COLO829 (cell line): ENCODE results near the gene PKN1.
"Not testable (repeated sequence)": the region's sequence is repeated elsewhere in the genome, so short reads cannot be mapped to it uniquely, and the experiment has no call there.

Experiments used
- DNase-seq: peaks from one replicate; pipeline ENCODE4 v3.0.0; 2012; ENCODE audit warnings: low spot score

Gene PKN1

DNA sequence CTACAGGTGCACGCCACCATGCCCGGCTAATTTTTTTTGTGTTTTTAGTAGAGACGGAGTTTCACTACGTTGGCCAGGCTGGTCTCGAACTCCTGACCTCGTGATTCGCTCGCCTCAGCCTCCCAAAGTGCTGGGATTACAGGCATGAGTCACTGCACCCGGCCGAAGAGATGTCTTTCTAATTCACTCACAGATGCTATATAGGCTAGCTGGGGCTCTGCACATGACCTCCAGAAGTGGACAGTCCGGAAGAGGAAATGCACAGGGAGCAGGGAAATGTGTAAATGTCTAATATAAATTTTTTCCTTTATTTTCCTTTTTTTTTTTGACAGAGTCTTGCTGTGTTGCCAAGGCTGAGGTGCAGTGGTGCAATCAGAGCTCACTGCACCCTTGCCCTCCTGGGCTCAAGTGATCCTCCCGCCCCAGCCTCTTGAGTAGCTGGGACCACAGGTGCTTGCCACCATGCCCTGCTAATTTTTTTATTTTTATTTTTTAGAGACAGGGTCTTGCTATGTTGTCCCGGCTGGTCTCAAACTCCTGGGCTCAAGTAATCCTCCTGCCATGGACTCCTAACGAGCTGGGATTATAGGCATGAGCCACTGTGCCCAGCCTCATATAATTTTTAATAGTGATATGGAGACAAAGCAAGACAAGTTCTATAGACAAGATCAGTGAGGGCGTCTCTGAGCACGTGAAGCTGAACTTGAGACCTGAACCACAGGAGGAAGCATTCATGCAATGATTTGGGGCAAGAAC lies 54.4 kb downstream of the PKN1 start:
- DNase-seq, result no peak

DNA sequence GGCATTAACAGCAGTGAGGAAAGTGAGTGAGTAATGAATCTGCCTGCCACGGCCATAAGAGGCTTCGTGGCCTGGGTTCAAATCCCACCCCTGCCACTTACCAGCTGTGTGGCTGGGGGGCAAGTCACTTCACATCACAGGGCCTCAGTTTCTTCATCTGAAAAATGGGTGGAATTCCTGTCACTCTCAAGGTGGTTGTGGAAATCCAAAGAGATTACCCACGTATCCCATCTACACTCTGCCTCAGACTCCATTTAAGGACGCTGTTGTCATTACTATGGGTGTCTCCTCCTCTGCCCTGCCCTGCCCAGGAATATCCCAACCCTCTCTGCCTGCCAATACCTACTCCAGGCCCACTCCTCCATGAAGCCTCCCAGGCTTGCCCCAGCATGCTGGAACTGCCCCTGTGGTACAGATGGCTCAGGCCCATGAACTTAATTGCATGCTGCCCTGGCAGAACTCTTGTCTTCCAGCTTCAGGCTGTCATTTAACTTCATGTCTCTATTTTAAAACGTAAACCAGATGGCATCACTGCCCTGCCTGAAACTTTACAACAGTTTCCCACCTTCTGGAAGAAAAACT lies 59.7 kb downstream of the PKN1 start:
- no peak for DNase-seq

DNA sequence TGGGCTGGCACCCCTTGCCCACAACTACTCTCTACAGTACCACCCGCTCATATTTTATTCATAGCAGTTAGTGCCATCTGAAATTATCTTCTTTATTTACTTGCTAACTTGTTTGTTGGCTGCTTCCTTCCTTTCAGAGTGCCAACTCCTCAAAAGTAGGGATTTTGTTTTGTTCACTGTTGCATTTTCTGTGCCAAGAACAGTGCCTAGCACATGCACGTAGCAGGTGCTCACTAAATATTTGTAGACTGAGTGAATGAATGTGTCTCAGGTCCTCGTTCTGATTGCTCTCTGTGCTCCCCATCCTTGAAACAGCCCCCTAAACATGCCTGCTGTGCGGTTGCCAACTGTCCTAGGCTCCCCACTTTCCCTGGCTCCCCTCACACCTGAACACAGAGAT lies 61.3 kb downstream of the PKN1 start:
- DNase-seq, result no peak

DNA sequence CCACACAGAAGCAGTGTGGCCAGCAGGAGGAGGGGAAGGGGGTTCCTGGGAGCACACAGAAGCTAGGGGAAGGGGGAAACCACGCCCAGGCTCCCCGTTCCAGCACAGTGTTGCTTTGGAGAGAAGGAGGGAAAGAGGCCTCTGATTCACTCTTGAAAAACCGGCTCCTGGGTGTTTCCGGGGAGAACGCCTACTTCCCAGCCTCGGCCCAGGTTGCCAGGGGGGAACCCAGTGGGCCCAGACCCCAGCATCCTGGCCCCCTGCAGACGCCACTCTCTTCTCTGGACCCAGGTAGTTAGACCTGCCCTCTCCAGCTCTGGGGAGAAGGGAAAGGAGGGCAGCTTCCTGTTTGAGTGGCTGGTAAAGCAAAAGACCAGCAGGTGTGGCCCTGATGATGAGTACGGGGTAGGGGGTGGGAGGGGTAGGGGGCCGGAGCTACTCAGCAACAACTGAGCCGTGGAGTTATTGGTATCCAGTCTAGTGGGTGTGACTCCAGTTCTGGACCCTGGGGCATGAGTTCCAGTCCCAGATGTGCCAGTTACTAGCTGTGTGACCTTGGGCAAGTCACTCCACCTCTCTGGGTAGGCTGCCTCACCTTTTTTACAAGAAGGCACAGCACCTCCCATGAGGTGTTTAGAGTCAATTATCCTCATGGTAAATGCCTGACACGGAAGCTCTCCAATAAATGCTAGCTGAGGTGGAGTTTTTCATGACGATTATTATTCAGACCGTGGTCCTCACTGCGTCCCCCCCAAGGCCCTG lies 62.0 kb downstream of the PKN1 start:
- no peak for DNase-seq

DNA sequence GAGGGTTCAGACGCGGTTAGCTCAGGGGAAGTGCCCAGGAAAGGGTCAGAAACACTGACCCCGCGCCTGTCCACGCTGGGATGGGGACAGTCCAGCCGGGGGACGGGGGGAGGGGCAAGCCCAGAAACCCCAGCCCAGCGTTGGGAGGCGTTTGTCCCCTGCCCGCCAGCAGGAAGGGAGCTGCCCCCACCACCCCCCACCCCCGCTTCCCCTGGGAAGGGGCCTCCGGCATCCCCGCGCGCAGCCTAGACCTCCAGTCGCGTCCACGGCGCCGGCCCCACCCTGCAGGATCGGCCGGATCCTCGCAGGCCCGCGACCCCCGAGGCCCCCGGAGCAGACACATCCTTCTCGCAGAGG lies 62.5 kb downstream of the PKN1 start:
- DNase-seq, result no peak

DNA sequence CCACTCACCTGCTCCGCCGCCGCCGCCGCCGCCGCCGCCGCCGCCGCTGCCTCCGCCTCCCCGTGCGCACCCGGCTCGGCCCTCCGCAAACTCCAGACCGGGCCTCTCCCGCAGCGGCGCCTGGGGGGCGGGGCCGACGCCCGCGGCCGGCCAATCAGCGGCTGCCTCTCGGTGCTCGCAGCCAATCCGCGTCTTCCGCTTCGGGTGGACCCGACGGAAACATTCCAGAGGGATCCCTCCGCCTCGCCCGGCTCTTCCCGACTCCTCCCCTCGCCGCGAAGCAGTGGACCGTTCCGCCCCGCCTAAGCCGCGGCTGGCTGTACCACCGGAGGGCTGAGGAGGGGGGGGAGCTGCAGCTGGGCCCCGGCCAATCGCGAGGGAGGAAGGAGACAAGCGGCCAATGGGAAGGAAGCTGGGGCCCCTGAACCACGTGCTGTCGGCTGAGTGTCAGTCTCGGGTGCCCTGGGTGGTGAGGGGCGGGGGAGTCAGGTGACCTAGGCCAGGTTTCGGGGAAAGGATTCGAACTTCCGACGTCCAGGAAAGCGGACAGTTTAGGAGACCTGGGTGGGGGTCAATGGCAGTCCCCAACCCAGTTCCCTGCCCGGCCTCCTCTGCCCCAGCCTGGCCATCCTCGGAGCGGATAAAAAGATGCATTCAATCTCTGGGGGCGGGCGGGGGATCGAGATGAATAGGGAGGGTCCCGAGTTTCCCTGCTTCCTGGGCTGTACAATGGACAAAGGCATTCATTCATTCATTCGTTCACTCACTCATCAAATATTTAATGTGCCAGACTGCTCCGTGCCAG lies 63.1 kb downstream of the PKN1 start, which contains the start of gene GIPC1:
TSS of gene GIPC1 (minus strand) at position 99 of the 805 bp plus-strand sequence. CDS start 13,151 bp downstream, outside the sequence.
- peak; percentile 99 for DNase-seq

DNA sequence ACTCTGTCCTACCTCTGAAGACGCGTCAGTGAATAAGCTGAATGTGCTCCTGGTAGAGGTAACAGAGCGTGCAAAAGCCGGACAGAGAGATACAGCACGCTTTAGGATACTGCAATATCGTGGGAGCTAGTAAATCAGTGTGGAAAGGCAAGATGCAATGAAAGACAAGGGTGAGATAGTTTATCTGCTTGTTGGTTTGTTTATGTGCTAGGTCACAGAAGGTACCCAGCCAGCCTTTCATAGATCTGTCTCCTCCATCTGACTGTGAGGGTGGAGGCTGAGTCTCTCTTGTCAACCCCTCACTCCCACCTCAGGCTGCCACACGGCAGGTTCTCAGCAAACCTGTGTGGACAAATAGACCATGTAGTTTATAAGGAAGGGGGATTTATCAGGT lies 63.7 kb downstream of the PKN1 start:
- no peak for DNase-seq

DNA sequence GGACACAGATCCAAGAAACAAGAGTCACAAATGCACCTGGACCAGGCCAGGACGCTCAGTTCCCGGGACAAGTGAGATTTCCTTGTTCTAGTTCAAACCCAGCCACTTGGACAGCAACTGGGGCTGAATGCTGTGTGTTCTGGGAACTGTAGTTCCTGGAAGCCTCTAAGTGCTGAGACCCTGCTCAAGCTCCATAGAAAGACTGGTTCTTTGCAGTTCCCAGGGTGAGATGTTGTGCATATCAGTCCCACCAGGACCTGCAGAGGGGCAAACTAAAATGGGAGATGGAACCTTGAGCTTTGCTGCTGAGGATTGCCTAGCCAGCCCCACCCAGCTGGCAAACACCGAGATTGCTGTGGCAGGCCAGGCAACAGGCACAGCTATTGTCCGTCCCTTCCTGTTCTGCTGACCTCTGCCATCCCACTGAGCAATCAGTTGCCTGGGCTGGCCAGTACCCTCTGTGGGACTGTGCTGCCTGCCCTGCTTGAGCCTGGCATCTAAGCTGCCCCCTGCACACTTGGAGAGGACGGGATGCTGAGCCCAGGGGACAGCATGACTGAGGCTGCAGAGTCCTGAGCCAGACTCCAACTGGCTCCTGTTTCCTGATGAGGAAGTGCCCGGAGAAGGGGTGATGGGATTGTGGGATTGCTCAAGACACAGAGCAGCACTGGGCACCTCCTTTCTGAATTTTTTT lies 64.3 kb downstream of the PKN1 start:
- peak; percentile 78 for DNase-seq

DNA sequence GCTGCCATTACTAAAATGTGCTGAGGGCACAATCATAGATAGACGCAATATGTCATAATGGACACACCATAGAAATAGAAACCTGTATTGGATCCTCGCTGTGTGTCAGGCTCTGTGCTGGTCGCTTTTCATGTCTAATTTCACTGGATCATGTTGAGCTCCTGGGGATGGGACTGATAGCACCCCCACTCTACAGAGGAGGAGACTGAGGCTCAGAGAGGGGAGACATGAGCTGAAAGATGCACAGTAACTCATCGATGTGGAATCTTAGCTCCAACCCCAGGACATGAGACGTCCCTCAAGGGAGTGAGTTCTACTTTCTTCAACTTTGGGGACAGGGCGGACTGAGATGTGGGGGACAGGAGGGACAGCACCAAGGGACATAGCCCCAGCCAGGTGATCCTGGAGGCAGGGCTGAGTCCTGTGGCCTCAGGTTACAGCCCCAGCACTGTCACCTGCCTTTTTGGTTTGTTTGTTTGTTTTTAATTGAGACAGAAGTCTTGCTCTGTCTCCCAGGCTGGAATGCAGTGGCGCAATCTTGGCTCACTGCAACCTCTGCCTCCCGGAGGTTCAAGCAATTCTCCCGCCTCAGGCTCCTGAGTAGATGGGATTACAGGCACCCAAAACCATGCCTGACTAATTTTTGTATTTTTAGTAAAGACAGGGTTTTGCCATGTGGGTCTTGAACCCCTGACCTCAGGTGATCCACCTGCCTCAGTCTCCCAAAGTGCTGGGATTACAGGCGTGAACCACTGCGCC lies 69.4 kb downstream of the PKN1 start:
- DNase-seq, result no peak

DNA sequence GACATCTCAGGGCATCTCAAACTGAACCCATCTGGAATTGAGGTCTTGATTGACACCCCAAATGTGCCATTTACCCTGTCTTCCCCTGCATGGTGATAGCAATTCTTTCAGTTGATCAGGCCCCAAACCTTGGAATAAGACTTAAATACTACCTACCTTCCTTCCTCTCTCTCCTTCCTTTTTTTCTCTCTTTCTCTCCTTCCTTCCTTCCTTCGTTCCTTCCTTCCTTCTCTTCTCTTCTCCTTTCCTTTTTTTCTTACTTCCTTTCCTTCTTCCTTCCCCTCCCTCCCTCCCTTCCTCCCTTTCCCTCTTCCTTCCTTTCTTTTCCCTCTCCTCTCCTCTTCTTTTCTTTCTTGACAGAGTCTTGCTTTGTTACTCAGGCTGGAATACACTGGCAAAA lies 70.2 kb downstream of the PKN1 start:
- no peak for DNase-seq

DNA sequence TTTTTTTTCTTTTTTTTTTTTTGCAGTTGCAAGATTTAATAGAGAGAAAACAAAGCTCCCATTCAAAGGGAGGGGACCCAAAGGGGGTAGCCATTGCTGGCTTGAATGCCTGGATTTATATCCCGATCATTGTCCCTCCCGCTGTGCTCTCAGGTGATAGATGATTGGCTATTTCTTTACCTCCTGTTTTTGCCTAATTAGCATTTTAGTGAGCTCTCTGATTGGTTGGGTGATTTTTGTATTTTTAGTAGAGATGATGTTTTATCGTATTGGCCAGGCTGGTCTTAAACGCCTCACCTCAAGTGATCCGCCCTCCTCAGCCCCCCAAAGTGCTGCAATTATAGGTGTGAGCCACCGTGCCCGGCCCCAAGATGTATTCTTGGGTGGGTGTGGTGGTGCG lies 71.5 kb downstream of the PKN1 start:
- DNase-seq, result not testable (repeated sequence)

DNA sequence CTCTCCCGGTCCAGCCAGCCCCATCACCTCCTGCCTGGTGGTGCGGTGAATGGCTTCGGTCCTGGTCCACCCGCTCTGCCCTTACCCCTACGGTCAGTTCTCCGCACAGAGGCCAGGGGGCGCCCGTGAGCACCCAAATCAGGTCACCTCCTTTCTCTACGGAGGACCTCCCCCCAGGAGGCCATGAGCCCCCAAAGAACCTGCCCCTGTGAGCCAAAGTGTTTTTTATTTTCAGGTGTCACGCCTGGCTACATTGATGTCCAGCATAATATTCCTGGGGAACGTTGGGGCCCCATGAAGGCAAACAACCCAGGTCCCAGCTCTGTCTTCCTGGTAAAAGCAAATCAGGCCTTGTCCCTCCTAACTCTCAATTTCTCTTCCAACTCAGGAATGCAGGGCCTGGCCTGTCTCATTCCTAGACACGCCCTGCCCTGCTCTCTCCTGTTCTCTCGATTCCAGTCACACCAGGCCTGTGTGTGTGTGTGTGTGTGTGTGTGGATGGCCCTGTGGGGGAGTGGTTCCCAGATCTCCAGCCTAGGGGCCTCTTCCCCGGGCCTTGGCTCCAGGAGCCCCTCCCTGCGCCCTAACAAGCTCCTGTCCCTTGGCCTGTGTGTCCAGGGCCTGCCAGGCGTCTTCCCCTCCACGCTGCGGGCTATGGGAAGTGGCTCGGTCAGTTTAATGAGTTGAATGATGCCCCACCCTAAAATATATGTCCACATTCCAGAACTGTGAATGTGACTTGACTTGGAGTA lies 72.6 kb downstream of the PKN1 start:
- DNase-seq, result no peak

DNA sequence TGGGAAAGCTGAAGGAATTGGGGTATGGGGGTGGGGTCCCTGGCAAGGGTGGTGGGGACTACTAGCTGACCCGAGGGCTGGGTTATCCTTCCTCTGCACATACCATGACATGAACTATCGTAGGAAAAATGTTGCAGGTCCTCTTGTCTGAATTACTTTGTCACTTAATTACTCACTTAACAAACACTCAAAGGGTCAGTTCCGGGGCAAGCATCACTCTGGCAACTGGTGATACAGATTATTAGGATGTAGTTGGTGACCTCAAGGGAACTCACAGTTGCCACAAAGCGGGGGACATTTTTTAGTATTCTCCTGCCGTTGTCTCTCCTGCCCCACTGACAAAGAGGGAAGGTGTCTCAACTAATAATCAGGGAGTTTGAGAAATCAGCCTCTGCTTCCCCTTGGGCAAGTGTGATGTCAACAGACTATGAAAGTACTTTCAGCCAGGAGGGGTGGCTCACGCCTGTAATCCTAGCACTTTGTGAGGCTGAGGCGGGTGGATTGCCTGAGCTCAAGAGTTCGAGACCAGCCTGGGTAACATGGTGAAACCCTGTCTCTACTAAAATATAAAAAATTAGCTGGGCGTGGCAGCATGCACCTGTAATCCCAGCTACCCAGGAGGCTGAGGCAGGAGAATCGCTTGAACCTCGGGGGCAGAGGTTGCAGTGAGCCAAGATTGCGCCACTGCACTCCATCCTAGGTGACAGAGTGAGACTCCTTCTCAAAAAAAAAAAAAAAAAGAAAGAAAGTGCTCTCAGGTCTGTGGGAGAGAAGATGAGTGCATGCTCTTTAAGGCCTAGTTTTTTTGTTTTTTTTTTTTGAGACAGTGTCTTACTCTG lies 74.8 kb downstream of the PKN1 start:
- DNase-seq, result no peak

DNA sequence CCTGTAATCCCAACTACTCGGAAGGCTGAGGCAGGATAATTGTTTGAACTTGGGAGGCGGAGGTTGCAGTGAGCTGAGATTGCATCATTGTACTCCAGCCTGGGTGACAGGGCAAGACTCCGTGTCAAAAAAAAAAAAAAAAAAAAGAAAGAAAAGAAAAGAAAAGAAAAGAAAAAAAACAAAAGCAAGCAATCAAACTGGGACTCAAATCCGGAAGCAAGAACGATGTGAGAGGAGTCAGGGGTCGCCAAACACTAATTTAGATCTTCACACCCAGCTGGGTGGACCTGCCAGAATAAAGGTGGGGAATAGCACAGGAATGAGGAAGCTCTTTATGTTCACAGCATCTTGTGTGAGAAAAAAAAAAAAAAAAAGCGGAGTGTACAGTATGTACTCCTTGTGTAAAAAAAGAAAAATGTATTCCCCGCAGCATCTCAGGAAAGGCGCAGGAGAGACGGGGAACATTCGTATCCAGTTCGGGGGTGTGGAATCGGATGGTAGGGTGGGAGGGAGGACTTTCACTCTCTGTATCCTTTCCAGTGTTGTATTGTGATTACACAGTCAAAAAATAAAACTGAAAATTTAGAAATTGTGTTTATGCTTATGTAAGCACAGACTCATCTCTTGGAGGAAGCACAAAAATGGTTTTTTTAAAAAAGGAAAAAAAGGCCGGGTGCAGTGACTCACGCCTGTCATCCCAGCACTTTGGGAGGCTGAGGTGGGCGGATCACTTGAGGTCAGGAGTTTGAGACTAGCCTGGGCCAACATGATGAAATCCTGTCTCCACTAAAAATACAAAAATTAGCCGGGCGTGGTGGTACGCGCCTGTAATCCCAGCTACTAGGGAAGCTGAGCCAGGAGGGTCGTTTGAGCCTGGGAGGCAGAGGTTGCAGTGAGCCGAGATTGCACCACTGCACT lies 77.5 kb downstream of the PKN1 start:
- DNase-seq, result no peak

DNA sequence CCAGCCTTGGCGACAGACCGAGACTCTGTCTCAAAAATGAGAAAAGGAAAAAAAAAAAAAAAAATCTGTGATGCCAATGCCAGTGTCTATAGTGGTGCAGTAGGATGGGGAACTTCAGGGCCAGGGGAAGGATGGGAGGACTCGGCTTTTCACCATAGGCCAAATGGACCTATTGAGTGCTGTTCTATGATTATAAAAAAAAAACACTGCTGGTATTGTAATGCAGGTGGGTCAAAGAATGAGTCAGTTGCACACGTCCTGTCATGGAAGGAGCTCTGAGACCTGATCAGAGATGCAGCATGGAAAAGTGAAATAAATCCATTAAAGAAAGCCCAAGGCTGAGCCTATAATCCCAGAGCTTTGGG lies 78.1 kb downstream of the PKN1 start:
- no peak for DNase-seq

DNA sequence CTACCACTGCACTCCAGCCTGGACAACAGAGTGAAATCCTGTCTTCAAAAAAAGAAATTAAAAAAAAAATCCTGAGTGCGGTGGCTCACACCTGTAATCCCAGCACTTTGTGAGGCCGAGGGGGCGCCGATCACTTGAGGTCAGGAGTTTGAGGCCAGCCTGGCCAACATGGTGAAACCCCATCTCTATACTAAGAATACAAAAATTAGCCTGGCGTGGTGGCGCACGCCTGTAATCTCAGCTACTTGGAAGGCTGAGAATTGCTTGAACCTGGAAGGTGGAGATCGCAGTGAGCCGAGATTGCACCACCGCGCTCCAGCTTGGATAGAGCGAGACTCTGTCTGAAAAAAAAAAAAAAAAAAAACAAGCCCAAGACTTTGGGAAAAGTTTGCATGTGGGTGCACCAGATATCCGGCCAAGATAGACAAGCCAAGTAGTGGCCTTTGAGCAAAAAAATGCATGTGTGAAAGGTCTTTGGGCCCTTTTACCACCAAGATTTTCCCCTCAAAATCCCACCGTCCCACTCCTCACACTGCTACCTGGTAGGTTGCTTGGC lies 79.4 kb downstream of the PKN1 start:
- no peak for DNase-seq

DNA sequence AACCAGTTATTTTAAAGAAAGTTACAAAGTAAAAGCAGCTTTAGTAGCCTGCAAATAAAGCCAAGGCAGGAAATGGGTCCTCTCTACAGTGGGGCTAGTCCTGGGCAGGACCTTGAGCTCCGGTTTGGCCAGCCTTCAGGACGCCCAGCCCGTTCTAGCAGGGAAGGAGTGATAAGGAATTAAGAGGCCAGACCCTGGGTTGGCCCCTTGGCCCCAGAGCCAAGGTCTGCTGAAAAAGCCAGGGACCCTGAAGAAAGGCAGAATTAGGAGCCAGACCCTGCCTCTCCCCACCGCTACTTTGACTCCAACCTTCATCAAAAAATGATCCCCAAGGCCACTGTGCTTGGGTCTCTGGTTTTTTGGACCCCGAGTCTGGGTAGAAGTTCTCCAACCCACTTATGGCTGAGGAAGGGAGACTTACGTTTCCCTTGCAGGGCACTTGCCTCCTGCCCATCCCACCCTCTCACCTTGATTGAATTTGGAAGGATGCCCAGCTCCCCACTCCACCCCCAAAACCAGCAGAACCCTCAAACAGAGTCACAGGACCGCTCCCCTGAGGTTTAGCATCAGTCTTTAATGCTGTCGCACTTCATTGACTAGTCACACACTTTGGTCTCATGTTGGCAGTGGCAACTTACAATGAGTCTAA lies 81.2 kb downstream of the PKN1 start:
- no peak for DNase-seq
